Progenitor cell of endocrine pancreas (in vitro differentiated cells): Measurements from ENCODE around the gene COBL. TPM values are rescaled to one million over a fixed set of nuclear protein-coding genes. Genes with fewer than 3 reads are reported as not detected.

Source experiments
- DNase-seq: peaks from one replicate; pipeline ENCODE4 v3.0.0; 2021; ENCODE audit warnings: low spot score; ENCODE audit not compliant: unreplicated experiment
- H3K27ac Mint-ChIP-seq: 2 replicates; pipeline ENCODE4 v1.8.0; 2021; ENCODE audit warnings: mild to moderate bottlenecking, moderate library complexity, mixed read lengths
- H3K27me3 Mint-ChIP-seq: 2 replicates; pipeline ENCODE4 v1.8.0; 2021; ENCODE audit warnings: mixed read lengths
- H3K36me3 Mint-ChIP-seq: 2 replicates; pipeline ENCODE4 v1.8.0; 2022; ENCODE audit warnings: mixed read lengths; ENCODE audit not compliant: insufficient read depth
- H3K4me1 Mint-ChIP-seq: 2 replicates; pipeline ENCODE4 v1.8.0; 2021; ENCODE audit warnings: low read depth, mixed read lengths
- H3K4me3 Mint-ChIP-seq: 2 replicates; pipeline ENCODE4 v1.8.0; 2021; ENCODE audit warnings: low read depth, mild to moderate bottlenecking, moderate library complexity, mixed read lengths
- H3K9me3 Mint-ChIP-seq: 2 replicates; pipeline ENCODE4 v1.8.0; 2021; ENCODE audit warnings: low read depth, mixed read lengths
- CTCF ChIP-seq: fragments of 200-600 bp; sonication (generic); IDR thresholded peaks from one replicate; pipeline ENCODE4 v1.5.0; 2021; ENCODE audit warnings: antibody characterized with exemption, mild to moderate bottlenecking; ENCODE audit not compliant: unreplicated experiment
- total RNA-seq: library from RNA; stranded (reverse); gene quantifications from 2 replicates; pipeline ENCODE4 v1.2.1, GENCODE V29; 2021

Gene COBL
- total RNA-seq, 1 donor from 2014 or later, result 21.3 TPM

GRCh38 chr7:51250512-51250911, 66.1 kb downstream of the COBL start:
- Mint-ChIP-seq H3K36me3 (no peaks in the 10 kb centered on the region), H3K9me3 (no peaks in the 10 kb centered on the region), H3K27ac (no peak overlapping the region), H3K27me3 (no peaks in the 10 kb centered on the region), H3K4me3 (no peak overlapping the region), H3K4me1 (no peaks in the 10 kb centered on the region)
- DNase-seq, result no peak
- TF ChIP-seq CTCF, result no peak

- no peak for DNase-seq
- no peaks in the 10 kb centered on the region for H3K27me3 Mint-ChIP-seq
- H3K4me3 Mint-ChIP-seq, result no peak overlapping the region
- H3K36me3 Mint-ChIP-seq, result no peaks in the 10 kb centered on the region
- H3K27ac Mint-ChIP-seq, result no peak overlapping the region
- H3K4me1 Mint-ChIP-seq, result no peaks in the 10 kb centered on the region
- no peak for TF ChIP-seq CTCF
- H3K9me3 Mint-ChIP-seq, result no peaks in the 10 kb centered on the region
Measured at GRCh38 chr7:51249991-51250390, 66.6 kb downstream of the COBL start.

- no peaks in the 10 kb centered on the region for H3K27me3 Mint-ChIP-seq
- H3K9me3 Mint-ChIP-seq, result no peaks in the 10 kb centered on the region
- TF ChIP-seq CTCF, result no peak
- DNase-seq, result no peak
- no peaks in the 10 kb centered on the region for H3K4me1 Mint-ChIP-seq
- H3K27ac Mint-ChIP-seq, result no peak overlapping the region
- no peak overlapping the region for H3K4me3 Mint-ChIP-seq
- no peaks in the 10 kb centered on the region for H3K36me3 Mint-ChIP-seq
Measured at GRCh38 chr7:51249187-51249945, 67.2 kb downstream of the COBL start.

- H3K4me3 Mint-ChIP-seq, result no peak overlapping the region
- no peak for DNase-seq
- no peak overlapping the region for H3K27ac Mint-ChIP-seq
- TF ChIP-seq CTCF, result no peak
- no peaks in the 10 kb centered on the region for H3K9me3 Mint-ChIP-seq
- peaks cover 1% of the 10 kb centered on the region for H3K4me1 Mint-ChIP-seq
- no peaks in the 10 kb centered on the region for H3K27me3 Mint-ChIP-seq
- H3K36me3 Mint-ChIP-seq, result no peaks in the 10 kb centered on the region
Measured at GRCh38 chr7:51246258-51247245, 70.1 kb downstream of the COBL start.

- no peak for DNase-seq
- H3K9me3 Mint-ChIP-seq, result no peaks in the 10 kb centered on the region
- no peaks in the 10 kb centered on the region for H3K36me3 Mint-ChIP-seq
- no peaks in the 10 kb centered on the region for H3K27me3 Mint-ChIP-seq
- TF ChIP-seq CTCF, result no peak
- H3K27ac Mint-ChIP-seq, result no peak overlapping the region
- peaks cover 1% of the 10 kb centered on the region for H3K4me1 Mint-ChIP-seq
- H3K4me3 Mint-ChIP-seq, result no peak overlapping the region
Measured at GRCh38 chr7:51244885-51245284, 71.7 kb downstream of the COBL start.
